ENCODE measurements around the gene LONP2. TPM values are rescaled to one million over a fixed set of nuclear protein-coding genes. Genes with fewer than 3 reads are reported as not detected.

Gene LONP2
- total and polyA plus RNA-seq, 2 of the 13 experiments (the other 11 are each of a cell fraction or from before 2014, with no cell fraction given) = 39.2 to 63.3 TPM

DNA sequence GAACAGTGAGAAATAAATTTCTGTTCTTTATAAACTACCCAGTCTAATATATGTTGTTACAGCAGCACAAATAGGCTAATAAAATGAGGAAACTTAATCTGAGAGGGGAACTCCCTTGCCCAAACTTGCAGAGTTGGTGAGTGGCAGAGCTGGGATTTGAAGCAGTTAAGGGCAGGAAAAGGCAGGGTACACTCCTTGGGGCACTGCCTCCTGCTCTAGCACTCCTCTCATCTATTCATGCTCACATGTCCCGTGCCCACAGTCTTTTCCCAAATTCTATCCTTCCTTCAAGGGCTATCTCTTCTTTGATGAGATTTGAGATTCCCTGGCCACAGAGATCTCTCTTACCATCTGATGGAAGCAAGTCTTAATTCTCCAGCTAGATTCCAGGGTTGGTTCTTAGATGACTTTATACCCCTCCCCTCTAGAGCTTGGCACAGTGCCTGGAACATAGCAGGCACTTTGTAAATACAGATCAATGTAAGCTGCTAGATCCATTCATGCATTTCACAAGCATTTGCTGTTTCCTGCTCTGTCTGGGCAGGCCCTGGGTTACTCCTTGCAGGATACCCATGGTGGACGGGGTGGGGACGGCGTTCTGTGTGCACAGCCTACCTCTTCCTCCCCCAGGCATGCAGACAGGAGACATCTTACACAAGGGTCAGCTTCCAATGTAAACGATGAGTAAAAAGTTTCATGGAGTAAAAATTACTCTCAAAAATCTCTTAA, 49.1 kb upstream of the LONP2 start (continued):
- TF ChIP-seq, protein P1, sequence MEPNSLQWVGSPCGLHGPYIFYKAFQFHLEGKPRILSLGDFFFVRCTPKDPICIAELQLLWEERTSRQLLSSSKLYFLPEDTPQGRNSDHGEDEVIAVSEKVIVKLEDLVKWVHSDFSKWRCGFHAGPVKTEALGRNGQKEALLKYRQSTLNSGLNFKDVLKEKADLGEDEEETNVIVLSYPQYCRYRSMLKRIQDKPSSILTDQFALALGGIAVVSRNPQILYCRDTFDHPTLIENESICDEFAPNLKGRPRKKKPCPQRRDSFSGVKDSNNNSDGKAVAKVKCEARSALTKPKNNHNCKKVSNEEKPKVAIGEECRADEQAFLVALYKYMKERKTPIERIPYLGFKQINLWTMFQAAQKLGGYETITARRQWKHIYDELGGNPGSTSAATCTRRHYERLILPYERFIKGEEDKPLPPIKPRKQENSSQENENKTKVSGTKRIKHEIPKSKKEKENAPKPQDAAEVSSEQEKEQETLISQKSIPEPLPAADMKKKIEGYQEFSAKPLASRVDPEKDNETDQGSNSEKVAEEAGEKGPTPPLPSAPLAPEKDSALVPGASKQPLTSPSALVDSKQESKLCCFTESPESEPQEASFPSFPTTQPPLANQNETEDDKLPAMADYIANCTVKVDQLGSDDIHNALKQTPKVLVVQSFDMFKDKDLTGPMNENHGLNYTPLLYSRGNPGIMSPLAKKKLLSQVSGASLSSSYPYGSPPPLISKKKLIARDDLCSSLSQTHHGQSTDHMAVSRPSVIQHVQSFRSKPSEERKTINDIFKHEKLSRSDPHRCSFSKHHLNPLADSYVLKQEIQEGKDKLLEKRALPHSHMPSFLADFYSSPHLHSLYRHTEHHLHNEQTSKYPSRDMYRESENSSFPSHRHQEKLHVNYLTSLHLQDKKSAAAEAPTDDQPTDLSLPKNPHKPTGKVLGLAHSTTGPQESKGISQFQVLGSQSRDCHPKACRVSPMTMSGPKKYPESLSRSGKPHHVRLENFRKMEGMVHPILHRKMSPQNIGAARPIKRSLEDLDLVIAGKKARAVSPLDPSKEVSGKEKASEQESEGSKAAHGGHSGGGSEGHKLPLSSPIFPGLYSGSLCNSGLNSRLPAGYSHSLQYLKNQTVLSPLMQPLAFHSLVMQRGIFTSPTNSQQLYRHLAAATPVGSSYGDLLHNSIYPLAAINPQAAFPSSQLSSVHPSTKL (CRISPR knock-in tag; IDR thresholded peaks at IDR 0.05) = peak; percentile 78
- TF ChIP-seq ZNF343 (CRISPR knock-in tag; IDR thresholded peaks at IDR 0.05) (no peak), PAWR (CRISPR knock-in tag; IDR thresholded peaks at IDR 0.05; ENCODE audit: borderline replicate concordance) (no peak), MIER2 (CRISPR knock-in tag; IDR thresholded peaks at IDR 0.05) (no peak), FOXK1 (CRISPR knock-in tag; IDR thresholded peaks at IDR 0.05; ENCODE audit: borderline replicate concordance, low read depth) (peak; percentile 64; the same call in 1 of the 2 replicates), AGO1 (IDR thresholded peaks at IDR 0.05; ENCODE audit: low read depth, low read length, poor library complexity, severe bottlenecking) (no peak), SOX6 (IDR thresholded peaks at IDR 0.05) (no peak), SOX6 (CRISPR knock-in tag; IDR thresholded peaks at IDR 0.05) (peak; percentile 55; the same call in 1 of the 2 replicates), HNF4A (CRISPR knock-in tag; IDR thresholded peaks at IDR 0.05) (0 out of 2 replicates have a peak, but pooled peaks have one; percentile 28), SKI (IDR thresholded peaks at IDR 0.05; ENCODE audit: partially characterized antibody) (peak; percentile 36), XRCC5 (optimal IDR thresholded peaks at IDR 0.05; ENCODE audit: low read length) (peak; percentile 38), BHLHE40 (IDR thresholded peaks at IDR 0.05; ENCODE audit: low read length) (no peak), PHB2 (IDR thresholded peaks at IDR 0.05; ENCODE audit: partially characterized antibody) (no peak), ZNF317 (CRISPR knock-in tag; IDR thresholded peaks at IDR 0.05) (no peak), PHF21A (CRISPR knock-in tag; IDR thresholded peaks at IDR 0.05) (0 out of 2 replicates have a peak, but pooled peaks have one; percentile 22), HIVEP1 (CRISPR knock-in tag; IDR thresholded peaks at IDR 0.05) (no peak), SAFB2 (CRISPR knock-in tag; IDR thresholded peaks at IDR 0.05; ENCODE audit: borderline replicate concordance, low read depth) (no peak), ZNF670 (CRISPR knock-in tag; IDR thresholded peaks at IDR 0.05; ENCODE audit: borderline replicate concordance) (no peak), ERF (CRISPR knock-in tag; IDR thresholded peaks at IDR 0.05) (peak; percentile 30; the same call in 1 of the 2 replicates), ZFP90 (CRISPR knock-in tag; IDR thresholded peaks at IDR 0.05; ENCODE audit: borderline replicate concordance) (no peak), MEIS2 (CRISPR knock-in tag; IDR thresholded peaks at IDR 0.05) (no peak)
- TF ChIP-seq, protein P2, sequence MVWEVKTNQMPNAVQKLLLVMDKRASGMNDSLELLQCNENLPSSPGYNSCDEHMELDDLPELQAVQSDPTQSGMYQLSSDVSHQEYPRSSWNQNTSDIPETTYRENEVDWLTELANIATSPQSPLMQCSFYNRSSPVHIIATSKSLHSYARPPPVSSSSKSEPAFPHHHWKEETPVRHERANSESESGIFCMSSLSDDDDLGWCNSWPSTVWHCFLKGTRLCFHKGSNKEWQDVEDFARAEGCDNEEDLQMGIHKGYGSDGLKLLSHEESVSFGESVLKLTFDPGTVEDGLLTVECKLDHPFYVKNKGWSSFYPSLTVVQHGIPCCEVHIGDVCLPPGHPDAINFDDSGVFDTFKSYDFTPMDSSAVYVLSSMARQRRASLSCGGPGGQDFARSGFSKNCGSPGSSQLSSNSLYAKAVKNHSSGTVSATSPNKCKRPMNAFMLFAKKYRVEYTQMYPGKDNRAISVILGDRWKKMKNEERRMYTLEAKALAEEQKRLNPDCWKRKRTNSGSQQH (CRISPR knock-in tag; IDR thresholded peaks at IDR 0.05; ENCODE audit: low read depth) = no peak
- TF ChIP-seq, protein P3, sequence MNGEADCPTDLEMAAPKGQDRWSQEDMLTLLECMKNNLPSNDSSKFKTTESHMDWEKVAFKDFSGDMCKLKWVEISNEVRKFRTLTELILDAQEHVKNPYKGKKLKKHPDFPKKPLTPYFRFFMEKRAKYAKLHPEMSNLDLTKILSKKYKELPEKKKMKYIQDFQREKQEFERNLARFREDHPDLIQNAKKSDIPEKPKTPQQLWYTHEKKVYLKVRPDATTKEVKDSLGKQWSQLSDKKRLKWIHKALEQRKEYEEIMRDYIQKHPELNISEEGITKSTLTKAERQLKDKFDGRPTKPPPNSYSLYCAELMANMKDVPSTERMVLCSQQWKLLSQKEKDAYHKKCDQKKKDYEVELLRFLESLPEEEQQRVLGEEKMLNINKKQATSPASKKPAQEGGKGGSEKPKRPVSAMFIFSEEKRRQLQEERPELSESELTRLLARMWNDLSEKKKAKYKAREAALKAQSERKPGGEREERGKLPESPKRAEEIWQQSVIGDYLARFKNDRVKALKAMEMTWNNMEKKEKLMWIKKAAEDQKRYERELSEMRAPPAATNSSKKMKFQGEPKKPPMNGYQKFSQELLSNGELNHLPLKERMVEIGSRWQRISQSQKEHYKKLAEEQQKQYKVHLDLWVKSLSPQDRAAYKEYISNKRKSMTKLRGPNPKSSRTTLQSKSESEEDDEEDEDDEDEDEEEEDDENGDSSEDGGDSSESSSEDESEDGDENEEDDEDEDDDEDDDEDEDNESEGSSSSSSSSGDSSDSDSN (CRISPR knock-in tag; IDR thresholded peaks at IDR 0.05) = 0 out of 2 replicates have a peak, but pooled peaks have one; percentile 40
